HG03045 (cell line): ENCODE measurements around the gene SFTA2.
"Not testable (repeated sequence)": the region's sequence is repeated elsewhere in the genome, so short reads cannot be mapped to it uniquely, and the experiment has no call there.

Experiments used
- ATAC-seq: cut with Tn5 transposase; IDR thresholded peaks from one replicate; pipeline ENCODE4 v1.9.1; 2021; ENCODE audit warnings: mild to moderate bottlenecking, moderate library complexity; ENCODE audit not compliant: unreplicated experiment

The SFTA2 gene

DNA sequence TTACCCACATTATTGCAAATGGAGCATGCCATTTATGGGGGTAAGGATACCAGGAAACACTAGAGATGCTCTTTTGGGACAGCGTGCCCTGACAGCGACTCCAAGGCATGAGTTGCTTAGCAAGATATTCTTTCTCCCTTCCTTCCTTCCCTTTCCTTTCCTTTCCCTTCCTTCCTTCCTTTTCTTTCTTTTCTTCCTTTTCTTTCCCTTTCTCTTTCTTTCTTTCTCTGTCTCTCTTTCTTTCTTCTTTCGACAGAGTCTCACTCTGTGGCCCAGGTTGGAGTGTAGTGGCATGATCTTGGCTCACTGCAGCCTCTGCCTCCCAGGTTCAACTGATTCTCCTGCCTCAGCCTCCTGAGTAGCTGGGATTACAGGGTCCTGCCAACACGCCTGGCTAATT is 12.1 kb upstream of the SFTA2 start:
- no peak for ATAC-seq

DNA sequence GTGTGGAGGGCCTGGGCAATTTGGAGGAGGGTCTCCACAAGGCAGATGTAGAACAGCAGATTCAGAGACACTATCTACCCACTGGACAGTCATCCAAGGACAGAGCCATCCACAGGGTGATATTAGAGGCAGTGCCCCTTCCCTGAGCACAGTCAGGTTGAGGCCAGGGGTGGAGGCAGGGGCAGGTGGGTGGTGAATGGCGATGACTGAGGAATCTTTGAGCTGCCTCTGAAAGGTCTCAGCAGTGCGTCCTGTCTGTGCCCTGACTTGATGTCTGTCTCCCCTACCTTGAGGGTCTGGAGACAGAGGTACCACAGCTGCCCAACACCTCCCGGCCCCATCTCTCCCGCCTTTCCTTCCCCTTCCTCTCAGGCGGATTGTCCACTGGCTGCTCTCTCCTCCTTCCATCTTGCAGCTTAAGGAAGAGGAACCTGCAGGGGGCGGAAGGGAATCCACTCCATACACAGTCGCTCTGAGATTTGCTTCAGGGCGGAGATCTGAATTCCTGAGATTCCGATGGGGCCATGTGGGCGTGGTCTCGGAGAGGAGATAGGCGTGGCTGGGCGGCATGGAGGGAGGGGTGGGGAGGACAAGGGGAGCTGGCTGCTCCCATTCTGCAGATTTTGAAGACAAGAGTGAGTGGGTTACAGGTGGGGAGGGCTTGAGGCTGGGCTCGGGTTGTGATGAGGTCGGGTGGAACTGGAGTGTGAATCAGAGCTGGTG is 10.5 kb upstream of the SFTA2 start:
- no peak for ATAC-seq

DNA sequence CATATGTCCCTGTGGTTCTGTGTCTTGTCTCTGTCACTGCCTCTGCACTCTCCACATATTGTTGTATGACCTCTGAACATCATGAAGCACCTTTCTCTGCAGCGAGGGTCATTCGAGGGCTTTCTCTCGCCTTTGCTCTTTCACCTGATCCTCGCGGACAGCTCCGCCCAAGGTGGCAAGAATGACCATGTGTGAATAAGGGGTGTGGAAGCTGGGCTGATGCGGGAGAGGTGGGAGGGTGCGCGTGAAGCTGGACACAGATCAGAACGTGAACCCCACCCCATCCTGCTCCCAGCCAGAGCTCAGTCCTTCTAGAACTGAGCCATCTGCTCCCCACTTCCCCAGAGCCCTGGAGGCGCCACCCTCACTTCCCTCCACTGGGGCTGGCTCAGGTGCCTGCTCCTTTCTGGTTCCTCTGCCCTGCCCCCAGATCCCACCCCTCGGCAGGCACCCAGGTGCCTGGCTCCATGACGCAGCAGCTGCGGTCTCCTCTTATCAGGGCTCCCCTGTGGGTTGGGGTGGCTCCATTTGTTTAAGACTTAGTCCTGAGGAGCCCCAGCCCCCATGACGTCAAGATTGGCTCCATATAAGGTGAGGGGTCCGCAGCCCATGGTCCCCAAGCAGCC is 8.5 kb upstream of the SFTA2 start, which contains the start of gene MUCL3:
TSS of gene MUCL3 (plus strand) at position 613 of the 626 bp plus-strand sequence. CDS start 27 bp downstream, outside the sequence.
- ATAC-seq = no peak

- no peak for ATAC-seq
Observed at GRCh38 chr6:30939473-30939872, 7.5 kb upstream of the SFTA2 start.

DNA sequence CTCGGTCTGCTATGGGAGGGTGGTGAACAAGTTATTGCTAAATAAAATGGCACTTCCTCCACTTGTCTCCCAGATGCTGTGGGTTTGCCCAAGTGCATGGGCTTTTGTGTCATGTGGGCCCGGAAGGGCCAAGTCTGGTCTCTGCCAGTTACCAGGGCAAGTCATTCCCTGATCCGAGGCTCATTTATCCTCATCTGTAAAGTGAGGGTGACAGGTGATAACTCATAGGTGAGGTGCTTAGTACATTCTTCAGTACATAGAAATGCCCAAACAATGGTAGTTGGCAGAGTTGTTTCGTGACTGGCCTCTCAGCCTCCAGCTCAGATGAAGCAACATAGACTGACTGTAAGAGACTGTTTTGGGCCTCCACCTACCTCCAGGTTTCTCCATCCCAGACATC is 6.8 kb upstream of the SFTA2 start:
- ATAC-seq = no peak

DNA sequence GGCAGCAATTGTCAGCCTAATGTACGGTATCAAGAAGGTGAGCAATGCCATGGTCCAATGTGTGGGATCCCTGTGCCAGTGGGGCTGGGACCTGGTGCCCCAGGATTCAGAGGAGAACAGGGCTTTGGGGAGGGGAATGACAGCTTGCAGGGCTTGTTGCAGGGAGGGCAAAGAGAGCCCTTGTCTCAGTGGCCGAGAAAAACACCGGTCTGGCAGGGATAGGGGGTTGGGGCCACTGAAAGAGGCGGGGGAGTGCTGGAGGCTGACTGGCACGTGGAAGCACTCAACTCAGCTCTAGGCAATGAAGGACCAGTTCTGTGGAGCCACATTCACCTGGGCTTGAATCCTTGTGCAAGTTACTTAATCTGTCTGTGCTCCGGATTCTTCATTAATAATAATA is 5.3 kb upstream of the SFTA2 start:
- ATAC-seq = no peak

GRCh38 chr6:30935018-30935417 is 3.0 kb upstream of the SFTA2 start:
- no peak for ATAC-seq

DNA sequence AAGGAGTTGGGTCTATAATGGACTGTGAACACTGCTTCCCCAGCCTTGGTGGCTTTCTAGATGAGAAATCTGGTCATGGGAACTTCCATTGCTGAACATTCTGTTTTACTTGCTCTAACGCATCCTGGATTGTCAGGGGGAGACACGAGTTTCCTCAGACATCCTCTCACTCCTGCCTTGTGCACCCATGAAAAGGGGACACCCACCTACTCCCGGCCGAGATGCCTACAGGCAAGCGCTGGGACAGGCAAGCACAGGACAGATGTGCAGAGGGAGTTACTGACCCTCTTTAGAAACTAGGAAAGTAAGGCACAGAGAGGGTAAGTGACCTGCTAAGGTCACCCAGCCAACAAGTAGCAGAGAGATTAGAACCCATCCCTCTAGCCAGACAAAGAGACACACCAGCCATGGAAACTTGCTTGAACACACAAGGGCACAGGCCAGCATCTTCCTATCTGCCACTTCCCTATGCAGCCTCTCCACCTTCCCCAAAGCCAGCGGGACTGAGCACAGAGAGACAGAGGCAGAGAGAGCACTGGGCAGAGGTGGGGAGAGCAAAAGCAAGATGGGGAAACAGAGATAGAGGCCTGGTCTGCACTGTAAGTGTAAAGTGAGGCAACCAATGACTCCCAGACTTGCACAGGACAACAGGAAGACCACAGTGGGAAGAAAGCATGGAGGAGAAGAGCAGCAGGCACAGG is 845 bp upstream of the SFTA2 start:
- ATAC-seq = no peak

DNA sequence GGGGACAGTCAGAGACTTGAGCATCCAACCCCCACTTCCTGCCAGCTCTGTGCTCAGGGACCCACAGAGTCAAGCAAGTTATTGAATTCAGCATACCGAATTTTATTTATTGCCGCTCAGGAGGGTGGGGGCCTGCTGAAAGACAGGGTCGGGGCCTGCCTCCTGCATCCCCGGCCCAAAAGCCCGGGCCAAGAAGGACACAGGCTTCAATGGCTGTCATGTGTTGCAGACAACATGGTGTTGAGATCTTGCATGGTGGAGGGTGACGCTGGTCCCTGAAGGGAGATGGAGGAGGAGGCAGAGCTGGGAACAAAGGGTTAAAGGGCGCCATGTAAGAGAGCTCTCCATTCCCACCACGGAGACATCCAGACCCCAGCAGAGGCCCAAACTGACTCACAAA is 698 bp downstream of the SFTA2 start:
- no peak for ATAC-seq

GRCh38 chr6:30930506-30930905 is 1.5 kb downstream of the SFTA2 start:
- no peak for ATAC-seq

- no peak for ATAC-seq
Observed at GRCh38 chr6:30928677-30929076, 3.3 kb downstream of the SFTA2 start.

DNA sequence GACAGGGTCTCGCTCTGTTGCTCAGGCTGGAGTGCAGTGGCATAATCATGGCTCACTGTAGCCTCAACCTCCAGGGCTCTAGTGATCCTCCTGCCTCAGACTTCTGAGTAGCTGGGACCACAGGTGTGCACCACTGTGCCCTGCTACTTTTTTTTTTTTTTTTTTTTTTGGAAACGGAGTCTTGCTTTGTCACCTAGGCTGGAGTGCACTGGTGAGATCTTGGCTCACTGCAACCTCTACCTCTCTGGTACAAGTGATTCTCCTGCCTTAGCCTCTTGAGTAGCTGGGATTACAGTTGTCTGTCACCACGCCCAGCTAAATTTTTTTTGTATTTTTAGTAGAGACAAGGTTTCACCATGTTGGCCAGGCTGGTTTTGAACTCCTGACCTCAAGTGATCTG is 4.9 kb downstream of the SFTA2 start:
- not testable (repeated sequence) for ATAC-seq

DNA sequence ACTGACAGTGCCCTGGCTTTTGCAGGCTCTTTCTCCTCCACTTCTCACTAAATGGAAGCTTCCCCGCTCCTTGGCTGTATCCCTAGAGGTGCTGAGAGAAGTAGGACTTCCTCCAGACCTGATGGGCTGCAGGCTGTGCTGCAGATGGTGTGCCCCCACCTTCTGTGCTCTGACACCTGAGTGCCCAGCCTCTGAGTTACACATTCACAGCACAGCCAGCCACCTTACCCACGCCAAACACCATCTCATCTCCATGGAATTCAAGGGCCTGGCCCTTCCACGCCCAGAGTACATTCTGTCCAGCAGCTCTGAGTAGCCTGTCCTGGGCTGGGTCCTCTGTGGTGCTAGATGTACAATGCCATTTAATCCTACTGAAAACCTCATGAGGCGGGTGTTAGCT is 5.3 kb downstream of the SFTA2 start:
- no peak for ATAC-seq

DNA sequence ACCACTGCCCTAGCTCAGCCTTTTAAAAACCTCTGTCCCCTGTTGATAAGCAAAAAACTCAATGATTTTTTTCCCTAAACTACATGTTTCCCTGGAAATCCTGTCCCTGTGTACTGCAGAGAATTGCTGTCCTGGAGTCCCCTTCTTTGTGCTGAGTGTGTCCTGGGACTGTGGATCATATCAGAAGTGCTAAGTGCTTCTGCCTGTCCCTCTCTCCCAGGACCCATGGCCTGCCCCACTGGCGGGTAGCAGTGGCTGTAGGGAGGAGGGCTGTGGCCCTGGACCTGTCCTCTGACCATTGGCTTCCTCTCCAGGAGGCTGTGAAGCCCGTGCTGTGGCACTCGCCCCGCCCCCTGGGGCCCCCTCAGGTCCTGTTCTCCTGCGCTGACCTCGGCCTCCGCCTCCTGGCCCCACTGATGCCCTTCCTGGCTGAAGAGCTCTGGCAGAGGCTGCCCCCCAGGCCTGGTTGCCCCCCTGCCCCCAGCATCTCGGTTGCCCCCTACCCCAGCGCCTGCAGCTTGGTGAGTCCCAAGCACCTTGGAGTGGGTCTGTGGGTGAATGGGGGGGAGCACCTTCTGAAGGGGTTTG is 7.8 kb downstream of the SFTA2 start:
- not testable (repeated sequence) for ATAC-seq

- ATAC-seq = no peak
Observed at GRCh38 chr6:30922447-30922852, 9.5 kb downstream of the SFTA2 start.

DNA sequence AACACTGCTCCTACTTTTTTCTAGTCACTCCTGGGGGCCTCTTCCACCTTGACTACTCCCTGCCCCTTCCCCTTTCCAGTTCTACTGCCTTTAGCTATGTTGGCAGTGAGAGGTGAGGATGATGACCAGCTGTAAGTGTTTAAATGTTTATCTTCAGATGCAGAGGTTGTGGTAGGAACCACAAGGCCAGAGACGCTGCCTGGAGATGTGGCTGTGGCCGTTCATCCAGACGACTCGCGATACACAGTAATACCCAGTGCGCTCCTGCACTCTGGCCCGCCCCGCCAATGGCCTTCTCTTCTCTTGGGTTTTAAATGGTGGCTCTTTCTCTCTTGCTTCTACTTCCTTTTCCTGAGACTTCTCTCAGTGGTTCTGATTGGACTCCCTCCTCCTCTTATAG is 13.3 kb downstream of the SFTA2 start:
- ATAC-seq = no peak

DNA sequence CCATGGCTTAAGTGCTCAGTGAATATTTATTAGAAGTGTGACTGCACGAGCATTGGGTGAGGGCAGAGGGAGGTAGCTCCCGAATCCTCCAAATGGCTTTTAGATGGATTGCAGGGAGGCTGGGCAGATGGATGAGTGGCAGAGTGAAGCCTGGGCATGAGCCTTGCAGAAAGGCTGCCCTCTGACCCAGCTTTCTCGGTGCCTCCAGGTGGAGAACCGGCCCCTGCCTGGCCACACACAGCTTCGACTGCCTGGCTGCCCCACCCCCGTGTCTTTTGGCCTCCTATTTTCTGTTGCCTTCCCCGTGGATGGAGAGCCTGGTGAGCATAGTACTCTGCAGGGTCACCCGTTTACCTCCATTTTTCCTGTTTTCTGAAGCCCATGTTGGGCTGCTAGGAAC is 14.5 kb downstream of the SFTA2 start:
- no peak for ATAC-seq

DNA sequence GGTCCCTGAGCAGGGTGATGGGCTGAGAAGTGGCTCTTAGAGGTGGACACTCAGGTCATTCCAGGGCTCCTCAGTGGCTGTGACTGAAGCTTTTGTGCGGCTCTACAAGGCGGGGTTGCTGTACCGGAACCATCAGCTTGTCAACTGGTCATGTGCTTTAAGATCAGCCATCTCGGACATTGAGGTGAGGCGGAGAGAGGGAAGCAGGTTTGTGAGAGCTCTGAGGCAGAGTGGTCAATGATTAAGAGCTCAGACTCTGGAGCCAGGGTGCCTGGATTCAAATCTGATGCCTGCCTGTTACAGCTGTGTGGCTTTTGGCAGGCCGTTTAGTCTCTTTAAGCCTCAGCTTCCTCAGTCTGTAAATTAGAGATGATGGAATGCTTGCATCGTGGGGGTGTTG is 14.9 kb downstream of the SFTA2 start:
- no peak for ATAC-seq

- no peak for ATAC-seq
Observed at GRCh38 chr6:30915591-30915946, 16.4 kb downstream of the SFTA2 start.

DNA sequence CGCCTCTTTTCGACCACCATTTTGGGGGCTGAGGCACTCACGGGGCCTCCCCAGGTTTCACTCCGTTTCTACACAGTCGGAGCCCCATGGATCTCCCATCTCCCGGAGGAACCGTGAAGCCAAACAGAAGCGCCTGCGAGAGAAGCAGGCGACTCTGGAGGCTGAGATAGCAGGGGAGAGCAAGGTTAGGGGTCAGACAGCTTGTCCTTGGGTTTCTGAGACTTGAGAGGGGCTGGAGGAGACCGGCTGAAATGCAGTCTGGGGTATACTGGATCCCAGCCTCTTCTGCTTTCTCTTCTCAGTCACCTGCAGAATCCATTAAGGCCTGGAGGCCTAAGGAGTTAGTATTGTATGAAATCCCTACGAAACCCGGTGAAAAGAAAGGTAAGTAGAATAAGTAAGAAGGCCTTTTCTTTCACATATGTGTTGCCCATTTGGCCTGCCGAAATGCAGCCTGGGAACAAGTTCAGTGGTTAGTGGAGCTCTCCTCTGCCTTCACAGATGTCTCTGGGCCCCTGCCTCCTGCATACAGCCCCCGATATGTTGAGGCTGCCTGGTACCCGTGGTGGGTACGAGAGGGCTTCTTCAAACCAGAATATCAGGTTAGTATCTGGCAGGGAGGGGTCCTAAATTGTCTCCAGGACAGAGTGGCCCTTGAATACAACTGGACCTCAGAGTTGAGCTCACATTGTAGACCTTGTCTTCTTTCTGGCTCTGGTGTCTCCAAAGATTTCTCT is 16.9 kb downstream of the SFTA2 start:
- ATAC-seq = no peak
